SU-DHL-6 (cell line): ENCODE results near the gene TXNL4B.

ENCODE experiments used
- CTCF ChIP-seq: fragments of 200-600 bp; sonication (generic); IDR thresholded peaks from one replicate; pipeline ENCODE4 v1.5.1; 2017; ENCODE audit warnings: antibody characterized with exemption, mild to moderate bottlenecking, low read length, moderate library complexity; ENCODE audit not compliant: insufficient read depth, poor library complexity, severe bottlenecking
- EZH2phosphoT487 ChIP-seq: fragments of 200-600 bp; sonication (generic), shearing (Covaris generic); conservative IDR thresholded peaks from 2 replicates; pipeline ENCODE4 v1.6.1; 2018; ENCODE audit warnings: mild to moderate bottlenecking, antibody characterized with exemption, low read length, moderate library complexity, mixed read lengths

- no peak for TF ChIP-seq CTCF
- TF ChIP-seq EZH2phosphoT487 = no peak
Observed at GRCh38 chr16:72083778-72084404, 9.5 kb downstream of the TXNL4B start.
